ENCODE data around the gene COL26A1. TPM values are rescaled to one million over a fixed set of nuclear protein-coding genes. Genes with fewer than 3 reads are reported as not detected.
"Not testable (repeated sequence)": the region's sequence is repeated elsewhere in the genome, so short reads cannot be mapped to it uniquely, and the experiment has no call there.

COL26A1 gene
- total RNA-seq, 1 donor from 2014 or later: 155 TPM

- no peak for DNase-seq (ENCODE audit: low spot score)
- Mint-ChIP-seq H3K9me3 (ENCODE audit: low read depth) (no peaks in the 10 kb centered on the region), H3K4me1 (ENCODE audit: low read depth) (peaks cover 40% of the 10 kb centered on the region), H3K27me3 (ENCODE audit: low read depth) (peaks cover 2% of the 10 kb centered on the region), H3K27ac (ENCODE audit: unreplicated experiment) (peak overlapping the region; percentile 5), H3K36me3 (ENCODE audit: low read depth) (no peaks in the 10 kb centered on the region), H3K4me3 (ENCODE audit: unreplicated experiment) (no peak overlapping the region)
- TF ChIP-seq CTCF (IDR thresholded peaks at IDR 0.05): peak; percentile 99
These were observed 240.0 kb downstream of the COL26A1 start for GRCh38 chr7:101602484-101603241.

- no peaks in the 10 kb centered on the region for H3K36me3 Mint-ChIP-seq (ENCODE audit: low read depth)
- no peaks in the 10 kb centered on the region for H3K27me3 Mint-ChIP-seq (ENCODE audit: low read depth)
- no peak for DNase-seq (ENCODE audit: low spot score)
- H3K4me3 Mint-ChIP-seq (ENCODE audit: unreplicated experiment): no peak overlapping the region
- H3K4me1 Mint-ChIP-seq (ENCODE audit: low read depth): peaks cover 40% of the 10 kb centered on the region
- H3K27ac Mint-ChIP-seq (ENCODE audit: unreplicated experiment): peak overlapping the region; percentile 57
- H3K9me3 Mint-ChIP-seq (ENCODE audit: low read depth): no peaks in the 10 kb centered on the region
- TF ChIP-seq CTCF (IDR thresholded peaks at IDR 0.05): no peak
These were observed 241.8 kb downstream of the COL26A1 start for GRCh38 chr7:101604331-101604933.

- not testable (repeated sequence) for DNase-seq (ENCODE audit: low spot score); H3K4me3 Mint-ChIP-seq (ENCODE audit: unreplicated experiment); H3K36me3 Mint-ChIP-seq (ENCODE audit: low read depth); H3K27me3 Mint-ChIP-seq (ENCODE audit: low read depth); H3K9me3 Mint-ChIP-seq (ENCODE audit: low read depth)
- Mint-ChIP-seq H3K4me1 (ENCODE audit: low read depth) (peaks cover 42% of the 10 kb centered on the region), H3K27ac (ENCODE audit: unreplicated experiment) (peak overlapping the region; percentile 70)
These were observed 242.3 kb downstream of the COL26A1 start for GRCh38 chr7:101604934-101605332.

- TF ChIP-seq CTCF (IDR thresholded peaks at IDR 0.05): no peak
- DNase-seq (ENCODE audit: low spot score): no peak
- H3K4me1 Mint-ChIP-seq (ENCODE audit: low read depth): peaks cover 45% of the 10 kb centered on the region
- H3K27ac Mint-ChIP-seq (ENCODE audit: unreplicated experiment): peak overlapping the region; percentile 70
- H3K4me3 Mint-ChIP-seq (ENCODE audit: unreplicated experiment): no peak overlapping the region
- no peaks in the 10 kb centered on the region for H3K27me3 Mint-ChIP-seq (ENCODE audit: low read depth)
- H3K9me3 Mint-ChIP-seq (ENCODE audit: low read depth): no peaks in the 10 kb centered on the region
- H3K36me3 Mint-ChIP-seq (ENCODE audit: low read depth): no peaks in the 10 kb centered on the region
These were observed 243.2 kb downstream of the COL26A1 start for GRCh38 chr7:101605611-101606497.

GRCh38 chr7:101606498-101606923, 243.8 kb downstream of the COL26A1 start:
- no peaks in the 10 kb centered on the region for H3K36me3 Mint-ChIP-seq (ENCODE audit: low read depth)
- peaks cover 45% of the 10 kb centered on the region for H3K4me1 Mint-ChIP-seq (ENCODE audit: low read depth)
- no peak overlapping the region for H3K4me3 Mint-ChIP-seq (ENCODE audit: unreplicated experiment)
- no peaks in the 10 kb centered on the region for H3K27me3 Mint-ChIP-seq (ENCODE audit: low read depth)
- H3K27ac Mint-ChIP-seq (ENCODE audit: unreplicated experiment): peak overlapping the region; percentile 30
- DNase-seq (ENCODE audit: low spot score): no peak
- no peak for TF ChIP-seq CTCF (IDR thresholded peaks at IDR 0.05)
- no peaks in the 10 kb centered on the region for H3K9me3 Mint-ChIP-seq (ENCODE audit: low read depth)

Other genes with a start within 250 kb of the COL26A1 start
- 794 to 1,203 TPM (median 1,180 TPM) in 3 replicates for gene SERPINE1, start 235.8 kb upstream of the COL26A1 start, total RNA-seq
- 55.9 to 60.5 TPM (median 60.4 TPM) in 3 replicates for gene AP1S1, start 208.4 kb upstream of the COL26A1 start, total RNA-seq
- gene VGF, start 197.3 kb upstream of the COL26A1 start, total RNA-seq: 0.22 to 0.26 TPM in 2 of 3 replicates, not detected in the other
- gene NAT16, start 182.6 kb upstream of the COL26A1 start, total RNA-seq: not detected in 3 replicates
- gene MOGAT3, start 161.8 kb upstream of the COL26A1 start, total RNA-seq: not detected in 3 replicates
- gene PLOD3, start 145.3 kb upstream of the COL26A1 start, total RNA-seq: 129 to 156 TPM (median 149 TPM) in 3 replicates
- 57.2 to 65.0 TPM (median 58.1 TPM) in 3 replicates for gene ZNHIT1, start 144.7 kb upstream of the COL26A1 start, total RNA-seq
- gene CLDN15, start 125.1 kb upstream of the COL26A1 start, total RNA-seq: 6.6 to 7.7 TPM (median 7.6 TPM) in 3 replicates
- gene FIS1, start 117.8 kb upstream of the COL26A1 start, total RNA-seq: 110 to 133 TPM (median 118 TPM) in 3 replicates
- 24.3 to 33.0 TPM (median 26.8 TPM) in 3 replicates for gene IFT22, start 41.1 kb upstream of the COL26A1 start, total RNA-seq